NCI-H774 (cell line): Measurements from ENCODE around the gene SYNE3.

ENCODE experiments used
- DNase-seq: peaks from one replicate; lab custom pipeline; 2025; lab: John Stamatoyannopoulos, UW

The SYNE3 gene

GRCh38 chr14:95489214-95490137, 27.0 kb downstream of the SYNE3 start:
- no peak for DNase-seq

- DNase-seq: no peak
These were observed 27.9 kb downstream of the SYNE3 start for GRCh38 chr14:95488376-95489213.

- no peak for DNase-seq
These were observed 28.8 kb downstream of the SYNE3 start for GRCh38 chr14:95487669-95488084.

- no peak for DNase-seq
These were observed 29.4 kb downstream of the SYNE3 start for GRCh38 chr14:95486875-95487668.

GRCh38 chr14:95485222-95485819, 31.1 kb downstream of the SYNE3 start:
- DNase-seq: no peak

- no peak for DNase-seq
These were observed 32.2 kb downstream of the SYNE3 start for GRCh38 chr14:95484296-95484695.

- DNase-seq: no peak
These were observed 32.9 kb downstream of the SYNE3 start for GRCh38 chr14:95483309-95484165.

GRCh38 chr14:95482627-95483308, 33.7 kb downstream of the SYNE3 start:
- DNase-seq: no peak

- DNase-seq: no peak
These were observed 34.9 kb downstream of the SYNE3 start for GRCh38 chr14:95481391-95482022.

- no peak for DNase-seq
These were observed 35.6 kb downstream of the SYNE3 start for GRCh38 chr14:95480887-95481226.

GRCh38 chr14:95480109-95480886, 36.2 kb downstream of the SYNE3 start:
- DNase-seq: no peak

GRCh38 chr14:95479494-95479893, 37.0 kb downstream of the SYNE3 start:
- DNase-seq: no peak

GRCh38 chr14:95478818-95479217, 37.6 kb downstream of the SYNE3 start:
- no peak for DNase-seq

- no peak for DNase-seq
These were observed 38.1 kb downstream of the SYNE3 start for GRCh38 chr14:95478309-95478708.

GRCh38 chr14:95477411-95478269, 38.8 kb downstream of the SYNE3 start:
- DNase-seq: no peak

- DNase-seq: no peak
These were observed 39.7 kb downstream of the SYNE3 start for GRCh38 chr14:95476747-95477146.

GRCh38 chr14:95475540-95476240, 40.8 kb downstream of the SYNE3 start:
- no peak for DNase-seq
